Testis (tissue), 2 donors: ENCODE results near the gene ZBED2.

Experiments used
- CTCF ChIP-seq, 3 experiments: fragments of 450-650 bp in 2 of 3; fragments of 200-600 bp in 1 of 3; sonication (generic) in 1 of 3; IDR thresholded peaks; one replicate each; pipeline ENCODE4 v1.5.1; 2016 to 2019; ENCODE audit warnings: antibody characterized with exemption in 3 of 3, mild to moderate bottlenecking in 2 of 3, moderate library complexity in 1 of 3
- POLR2A ChIP-seq: fragments of 450-650 bp; IDR thresholded peaks from one replicate; pipeline ENCODE4 v1.6.1; 2017; ENCODE audit warnings: antibody characterized with exemption, mild to moderate bottlenecking, moderate library complexity

- TF ChIP-seq CTCF (IDR thresholded peaks at IDR 0.05) (no peak), POLR2A (no peak)
Observed at GRCh38 chr3:111590143-111590491, 5.0 kb downstream of the ZBED2 start.
